CD8-positive, alpha-beta memory T cell (primary cell): ENCODE measurements around the gene ATP6V1C2. TPM values are rescaled to one million over a fixed set of nuclear protein-coding genes. Genes with fewer than 3 reads are reported as not detected.
A peak's percentile ranks its signal among the peaks of the same experiment; 100 is the strongest.

Experiments used
- CTCF ChIA-PET: fragments of 350-600 bp; sonication (Branson Sonifier 250); formaldehyde crosslinking; loops from one replicate; lab custom pipeline; 2021; ENCODE audit warnings: antibody characterized with exemption; lab: Charles Lee
- POLR2A ChIA-PET: fragments of 350-600 bp; sonication (Branson Sonifier 250); formaldehyde crosslinking; loops from one replicate; lab custom pipeline; 2021; ENCODE audit warnings: antibody characterized with exemption; lab: Charles Lee
- DNase-seq, 5 donors: peaks; one replicate each; pipeline versions ENCODE4 v3.0.0 to v3.0.0-alpha.2; 2020 to 2022; ENCODE audit warnings: mixed read lengths in 1 of 5
- H3K27ac ChIP-seq: one replicate; pipeline ENCODE4 v1.7.0; 2013; ENCODE audit warnings: low read depth, mild to moderate bottlenecking, low read length, moderate library complexity
- H3K27me3 ChIP-seq: 2 replicates; pipeline ENCODE4 v1.7.0; 2013; ENCODE audit warnings: low read length, mild to moderate bottlenecking; ENCODE audit not compliant: insufficient read depth, poor library complexity, severe bottlenecking
- H3K36me3 ChIP-seq: 2 replicates; pipeline ENCODE4 v1.7.0; 2013; ENCODE audit warnings: mild to moderate bottlenecking, low read length, moderate library complexity; ENCODE audit not compliant: insufficient read depth
- H3K4me1 ChIP-seq: 2 replicates; pipeline ENCODE4 v1.7.0; 2013; ENCODE audit warnings: mild to moderate bottlenecking, low read length, moderate library complexity; ENCODE audit not compliant: insufficient read depth
- H3K4me3 ChIP-seq: 2 replicates; pipeline ENCODE4 v1.7.0; 2013; ENCODE audit warnings: mild to moderate bottlenecking, low read length
- H3K9me3 ChIP-seq: 2 replicates; pipeline ENCODE4 v1.7.0; 2013; ENCODE audit warnings: mild to moderate bottlenecking, low read length
- H3K27ac Mint-ChIP-seq, 8 donors: one replicate each; pipeline ENCODE4 v1.8.0; 2020 to 2021; ENCODE audit warnings: mixed read lengths in 8 of 8, mild to moderate bottlenecking in 6 of 8, inconsistent platforms in 3 of 8, moderate library complexity in 3 of 8
- H3K27me3 Mint-ChIP-seq, 2 donors: one replicate each; pipeline ENCODE4 v1.8.0; 2020 to 2021; ENCODE audit warnings: mixed read lengths in 2 of 2, mild to moderate bottlenecking in 1 of 2, moderate library complexity in 1 of 2
- H3K36me3 Mint-ChIP-seq, 3 donors: one replicate each; pipeline ENCODE4 v1.8.0; 2020 to 2021; ENCODE audit warnings: mixed read lengths in 3 of 3, inconsistent platforms in 1 of 3, mild to moderate bottlenecking in 1 of 3
- H3K4me1 Mint-ChIP-seq, 3 donors: one replicate each; pipeline ENCODE4 v1.8.0; 2020 to 2021; ENCODE audit warnings: mixed read lengths in 3 of 3, inconsistent platforms in 1 of 3, mild to moderate bottlenecking in 1 of 3
- H3K4me3 Mint-ChIP-seq, 7 donors: one replicate each; pipeline ENCODE4 v1.8.0; 2020 to 2021; ENCODE audit warnings: mixed read lengths in 7 of 7, mild to moderate bottlenecking in 6 of 7, moderate library complexity in 4 of 7, inconsistent platforms in 2 of 7
- H3K9me3 Mint-ChIP-seq, 5 donors: one replicate each; pipeline ENCODE4 v1.8.0; 2020 to 2022; ENCODE audit warnings: mixed read lengths in 5 of 5, mild to moderate bottlenecking in 3 of 5, moderate library complexity in 2 of 5, inconsistent platforms in 1 of 5
- polyA plus RNA-seq: library from polyadenylated mRNA; unstranded; fragments of 300-500 nt; fragmentation: Illumina TruSeq; gene quantifications from one replicate; pipeline ENCODE4 v1.2.3, GENCODE V29; 2021
- total RNA-seq, 2 experiments: library from RNA; stranded (reverse); gene quantifications; one replicate each; pipeline ENCODE4 v1.2.3, GENCODE V29; 2021

ATP6V1C2 gene
- total and polyA plus RNA-seq, 3 experiments from 2014 or later: 0.09 to 0.24 TPM; not detected in 1

GRCh38 chr2:10688921-10689807 is 32.3 kb upstream of the ATP6V1C2 start:
- Mint-ChIP-seq H3K4me1 (peaks cover 6 to 11% (median 11%) of the 10 kb centered on the region in 3 donors), H3K27ac (no peak overlapping the region), H3K4me3 (no peak overlapping the region), H3K27me3 (peaks cover 0 to 3% of the 10 kb centered on the region in 2 donors), H3K9me3 (peaks cover 0 to 1% (median 0%) of the 10 kb centered on the region in 5 donors), H3K36me3 (peaks cover 0 to 12% (median 3%) of the 10 kb centered on the region in 3 donors)
- Histone ChIP-seq H3K27me3 (no peaks in the 10 kb centered on the region), H3K4me1 (peaks cover 19% of the 10 kb centered on the region), H3K9me3 (no peaks in the 10 kb centered on the region), H3K36me3 (no peaks in the 10 kb centered on the region), H3K4me3 (peak overlapping the region; percentile 98), H3K27ac (peak overlapping the region; percentile 94)
- no peak for DNase-seq
- ChIA-PET CTCF (interaction anchor here (1.4 kb wide), 1 partner anchor 11 kb away, joined by 4 read pairs; no protein-coding TSS in a partner anchor), POLR2A (interaction anchor here (0.5 kb wide), 1 partner anchor 23 kb away, joined by 3 read pairs; no protein-coding TSS in a partner anchor)

- Histone ChIP-seq H3K27ac (no peak overlapping the region), H3K27me3 (no peaks in the 10 kb centered on the region), H3K9me3 (no peaks in the 10 kb centered on the region), H3K36me3 (no peaks in the 10 kb centered on the region), H3K4me3 (no peak overlapping the region), H3K4me1 (peaks cover 19% of the 10 kb centered on the region)
- Mint-ChIP-seq H3K9me3 (peaks cover 0 to 1% (median 0%) of the 10 kb centered on the region in 5 donors), H3K27me3 (peaks cover 0 to 3% of the 10 kb centered on the region in 2 donors), H3K27ac (peak overlapping the region in 3 of 8 donors; percentile 32 to 87 (median 64)), H3K4me3 (peak overlapping the region in 2 of 7 donors; percentile 49 to 81), H3K4me1 (peaks cover 6 to 11% (median 11%) of the 10 kb centered on the region in 3 donors), H3K36me3 (peaks cover 0 to 6% (median 2%) of the 10 kb centered on the region in 3 donors)
- POLR2A ChIA-PET: no interaction called here
- DNase-seq: no peak
- CTCF ChIA-PET: no interaction called here
Observed at GRCh38 chr2:10691521-10691920, 29.9 kb upstream of the ATP6V1C2 start.

GRCh38 chr2:10700078-10700803 is 21.2 kb upstream of the ATP6V1C2 start:
- Mint-ChIP-seq H3K27ac (peak overlapping the region in 1 of 8 donors; percentile 6), H3K9me3 (no peaks in the 10 kb centered on the region), H3K4me3 (no peak overlapping the region), H3K27me3 (peaks cover 8 to 11% of the 10 kb centered on the region in 2 donors), H3K36me3 (no peaks in the 10 kb centered on the region), H3K4me1 (no peaks in the 10 kb centered on the region)
- no peak for DNase-seq
- CTCF ChIA-PET: interaction anchor here (0.8 kb wide), 1 partner anchor 22 kb away, joined by 3 read pairs; the partner anchor contains the start of gene ATP6V1C2
- Histone ChIP-seq H3K27ac (no peak overlapping the region), H3K27me3 (no peaks in the 10 kb centered on the region), H3K9me3 (no peaks in the 10 kb centered on the region), H3K4me3 (no peak overlapping the region), H3K4me1 (no peaks in the 10 kb centered on the region), H3K36me3 (no peaks in the 10 kb centered on the region)
- POLR2A ChIA-PET: no interaction called here

GRCh38 chr2:10704034-10704594 is 17.3 kb upstream of the ATP6V1C2 start:
- Histone ChIP-seq H3K27ac (no peak overlapping the region), H3K4me1 (no peaks in the 10 kb centered on the region), H3K36me3 (no peaks in the 10 kb centered on the region), H3K27me3 (no peaks in the 10 kb centered on the region), H3K9me3 (no peaks in the 10 kb centered on the region), H3K4me3 (no peak overlapping the region)
- H3K9me3 Mint-ChIP-seq: no peaks in the 10 kb centered on the region
- H3K27me3 Mint-ChIP-seq: peaks cover 21 to 40% of the 10 kb centered on the region in 2 donors
- H3K27ac Mint-ChIP-seq: no peak overlapping the region
- DNase-seq: no peak
- CTCF ChIA-PET: no interaction called here
- H3K4me3 Mint-ChIP-seq: no peak overlapping the region
- H3K36me3 Mint-ChIP-seq: no peaks in the 10 kb centered on the region
- POLR2A ChIA-PET: no interaction called here
- no peaks in the 10 kb centered on the region for H3K4me1 Mint-ChIP-seq

- peak overlapping the region in 1 of 8 donors; percentile 31 for H3K27ac Mint-ChIP-seq
- Histone ChIP-seq H3K36me3 (no peaks in the 10 kb centered on the region), H3K27ac (no peak overlapping the region), H3K4me1 (no peaks in the 10 kb centered on the region), H3K27me3 (no peaks in the 10 kb centered on the region), H3K9me3 (no peaks in the 10 kb centered on the region), H3K4me3 (no peak overlapping the region)
- no peak overlapping the region for H3K4me3 Mint-ChIP-seq
- H3K4me1 Mint-ChIP-seq: no peaks in the 10 kb centered on the region
- ChIA-PET POLR2A (no interaction called here), CTCF (no interaction called here)
- H3K27me3 Mint-ChIP-seq: peaks cover 28 to 48% of the 10 kb centered on the region in 2 donors
- no peak for DNase-seq
- H3K36me3 Mint-ChIP-seq: no peaks in the 10 kb centered on the region
- H3K9me3 Mint-ChIP-seq: no peaks in the 10 kb centered on the region
Observed at GRCh38 chr2:10706033-10706432, 15.4 kb upstream of the ATP6V1C2 start.

- ChIA-PET POLR2A (no interaction called here), CTCF (no interaction called here)
- Mint-ChIP-seq H3K36me3 (no peaks in the 10 kb centered on the region), H3K4me3 (no peak overlapping the region), H3K4me1 (peaks cover 4 to 6% (median 4%) of the 10 kb centered on the region in 3 donors), H3K27me3 (peaks cover 25 to 53% of the 10 kb centered on the region in 2 donors), H3K9me3 (no peaks in the 10 kb centered on the region), H3K27ac (no peak overlapping the region)
- H3K27ac ChIP-seq: no peak overlapping the region
- H3K4me1 ChIP-seq: peaks cover 4% of the 10 kb centered on the region
- no peak overlapping the region for H3K4me3 ChIP-seq
- H3K9me3 ChIP-seq: no peaks in the 10 kb centered on the region
- no peak for DNase-seq
- no peaks in the 10 kb centered on the region for H3K36me3 ChIP-seq
- no peaks in the 10 kb centered on the region for H3K27me3 ChIP-seq
Observed at GRCh38 chr2:10707831-10708230, 13.6 kb upstream of the ATP6V1C2 start.

GRCh38 chr2:10709290-10709939 is 12.0 kb upstream of the ATP6V1C2 start:
- no peak overlapping the region for H3K27ac ChIP-seq
- no peak overlapping the region for H3K27ac Mint-ChIP-seq
- H3K4me3 Mint-ChIP-seq: no peak overlapping the region
- peaks cover 21 to 54% of the 10 kb centered on the region in 2 donors for H3K27me3 Mint-ChIP-seq
- peaks cover 4 to 8% (median 6%) of the 10 kb centered on the region in 3 donors for H3K4me1 Mint-ChIP-seq
- no peaks in the 10 kb centered on the region for H3K9me3 Mint-ChIP-seq
- no peaks in the 10 kb centered on the region for H3K9me3 ChIP-seq
- no peaks in the 10 kb centered on the region for H3K36me3 ChIP-seq
- H3K27me3 ChIP-seq: no peaks in the 10 kb centered on the region
- peaks cover 4% of the 10 kb centered on the region for H3K4me1 ChIP-seq
- POLR2A ChIA-PET: no interaction called here
- CTCF ChIA-PET: no interaction called here
- no peak for DNase-seq
- no peaks in the 10 kb centered on the region for H3K36me3 Mint-ChIP-seq
- no peak overlapping the region for H3K4me3 ChIP-seq
